H9 (cell line): ENCODE data around the gene TMEM238. TPM values are rescaled to one million over a fixed set of nuclear protein-coding genes. Genes with fewer than 3 reads are reported as not detected.

ENCODE experiments used
- DNase-seq: peaks from one replicate; pipeline ENCODE4 v3.0.0-alpha.2; 2017
- H2AFZ ChIP-seq: one replicate; pipeline ENCODE4 v1.6.1; 2013; ENCODE audit warnings: mild to moderate bottlenecking, low read length, control low read depth, moderate library complexity
- H2AK5ac ChIP-seq: 2 replicates; pipeline ENCODE4 v1.6.1; 2013; ENCODE audit warnings: low read length, control low read depth, mixed read lengths; ENCODE audit not compliant: insufficient read length
- H2BK120ac ChIP-seq: one replicate; pipeline ENCODE4 v1.6.1; 2013; ENCODE audit warnings: low read depth, mild to moderate bottlenecking, low read length, control low read depth, inconsistent platforms; ENCODE audit not compliant: poor library complexity, severe bottlenecking
- H2BK12ac ChIP-seq: 2 replicates; pipeline ENCODE4 v1.6.1; 2013; ENCODE audit warnings: low read length, control low read depth, mixed read lengths, low read depth; ENCODE audit not compliant: insufficient read length
- H2BK15ac ChIP-seq: 2 replicates; pipeline ENCODE4 v1.6.1; 2013; ENCODE audit warnings: low read depth, low read length, control low read depth
- H2BK20ac ChIP-seq: one replicate; pipeline ENCODE4 v1.6.1; 2013; ENCODE audit warnings: low read depth, mild to moderate bottlenecking, low read length, control low read depth, inconsistent platforms; ENCODE audit not compliant: poor library complexity, severe bottlenecking
- H2BK5ac ChIP-seq: 2 replicates; pipeline ENCODE4 v1.6.1; 2013; ENCODE audit warnings: low read length, control low read depth, mixed read lengths; ENCODE audit not compliant: insufficient read length
- H3K14ac ChIP-seq: 2 replicates; pipeline ENCODE4 v1.6.1; 2013; ENCODE audit warnings: low read length, control low read depth; ENCODE audit not compliant: insufficient read depth
- H3K18ac ChIP-seq: 2 replicates; pipeline ENCODE4 v1.6.1; 2013; ENCODE audit warnings: low read depth, mild to moderate bottlenecking, mixed read lengths, low read length, control low read depth; ENCODE audit not compliant: insufficient read length
- H3K23ac ChIP-seq: 2 replicates; pipeline ENCODE4 v1.6.1; 2013; ENCODE audit warnings: low read length, control low read depth, mixed read lengths, low read depth; ENCODE audit not compliant: insufficient read length
- H3K23me2 ChIP-seq: 2 replicates; pipeline ENCODE4 v1.6.1; 2013; ENCODE audit warnings: low read depth, mild to moderate bottlenecking, mixed read lengths, low read length, control low read depth; ENCODE audit not compliant: insufficient read length, poor library complexity, severe bottlenecking
- H3K27ac ChIP-seq: 2 replicates; pipeline ENCODE4 v1.5.1; 2013; ENCODE audit warnings: low read length, control low read depth, mixed read lengths, low read depth; ENCODE audit not compliant: insufficient read length
- H3K27me3 ChIP-seq: 2 replicates; pipeline ENCODE4 v1.6.1; 2013; ENCODE audit warnings: low read length, control low read depth, inconsistent platforms; ENCODE audit not compliant: insufficient read depth
- H3K4ac ChIP-seq: 2 replicates; pipeline ENCODE4 v1.6.1; 2013; ENCODE audit warnings: low read depth, mild to moderate bottlenecking, control low read depth, inconsistent platforms, low read length, moderate library complexity
- H3K4me1 ChIP-seq: 2 replicates; pipeline ENCODE4 v1.6.1; 2013; ENCODE audit warnings: low read length, control low read depth, inconsistent platforms; ENCODE audit not compliant: insufficient read depth
- H3K4me2 ChIP-seq: 2 replicates; pipeline ENCODE4 v1.6.1; 2013; ENCODE audit warnings: low read length, control low read depth, mixed read lengths; ENCODE audit not compliant: insufficient read length, insufficient read depth
- H3K56ac ChIP-seq: 2 replicates; pipeline ENCODE4 v1.6.1; 2013; ENCODE audit warnings: low read depth, mild to moderate bottlenecking, mixed read lengths, low read length, control low read depth; ENCODE audit not compliant: insufficient read length
- H3K79me1 ChIP-seq: 2 replicates; pipeline ENCODE4 v1.6.1; 2013; ENCODE audit warnings: low read depth, mild to moderate bottlenecking, moderate library complexity, low read length, control low read depth, inconsistent platforms; ENCODE audit not compliant: insufficient read depth, poor library complexity, severe bottlenecking
- H3K79me2 ChIP-seq: 2 replicates; pipeline ENCODE4 v1.6.1; 2013; ENCODE audit warnings: low read length, control low read depth, inconsistent platforms; ENCODE audit not compliant: insufficient read depth
- H3K9ac ChIP-seq: 2 replicates; pipeline ENCODE4 v1.6.1; 2013; ENCODE audit warnings: low read length, control low read depth, mixed read lengths; ENCODE audit not compliant: insufficient read length; ENCODE audit errors: extremely low read depth
- H3K9me3 ChIP-seq: one replicate; pipeline ENCODE4 v1.6.1; 2013; ENCODE audit warnings: low read depth, low read length, inconsistent platforms; ENCODE audit not compliant: control insufficient read depth
- H3T11ph ChIP-seq: one replicate; pipeline ENCODE4 v1.6.1; 2013; ENCODE audit warnings: mild to moderate bottlenecking, low read length, control low read depth, inconsistent platforms
- H4K20me1 ChIP-seq: one replicate; pipeline ENCODE4 v1.6.1; 2013; ENCODE audit not compliant: control insufficient read depth, insufficient read length, insufficient read depth
- H4K5ac ChIP-seq: 2 replicates; pipeline ENCODE4 v1.6.1; 2013; ENCODE audit warnings: low read depth, mild to moderate bottlenecking, mixed read lengths, low read length, control low read depth; ENCODE audit not compliant: insufficient read length
- H4K8ac ChIP-seq: replicated peaks from 2 replicates; pipeline ENCODE4 v1.6.1; 2013; ENCODE audit warnings: low read length, control low read depth, mixed read lengths, low read depth; ENCODE audit not compliant: insufficient read length
- H4K91ac ChIP-seq: 2 replicates; pipeline ENCODE4 v1.6.1; 2013; ENCODE audit warnings: low read depth, mild to moderate bottlenecking, moderate library complexity, mixed read lengths, low read length, control low read depth; ENCODE audit not compliant: insufficient read length
- H3K27ac Mint-ChIP-seq, 3 experiments: 2 replicates in 2 of 3; 3 replicates in 1 of 3; pipeline ENCODE4 v1.8.0; 2020 to 2021; ENCODE audit warnings: mixed read lengths in 3 of 3, mild to moderate bottlenecking in 1 of 3, moderate library complexity in 1 of 3
- H3K27me3 Mint-ChIP-seq: 2 replicates; pipeline ENCODE4 v1.8.0; 2021; ENCODE audit warnings: low read depth, mild to moderate bottlenecking, moderate library complexity, mixed read lengths
- H3K36me3 Mint-ChIP-seq, 3 experiments: 2 replicates in 2 of 3; 3 replicates in 1 of 3; pipeline ENCODE4 v1.8.0; 2020 to 2021; ENCODE audit warnings: low read depth in 3 of 3, mixed read lengths in 3 of 3; ENCODE audit not compliant: insufficient read depth in 1 of 3
- H3K4me1 Mint-ChIP-seq, 2 experiments: 2 replicates each; pipeline ENCODE4 v1.8.0; 2020; ENCODE audit warnings: mixed read lengths in 2 of 2
- H3K4me3 Mint-ChIP-seq, 2 experiments: 2 replicates in 1 of 2; 3 replicates in 1 of 2; pipeline ENCODE4 v1.8.0; 2020 to 2021; ENCODE audit warnings: mild to moderate bottlenecking in 2 of 2, mixed read lengths in 2 of 2, moderate library complexity in 1 of 2
- H3K9me3 Mint-ChIP-seq, 2 experiments: 2 replicates in 1 of 2; 3 replicates in 1 of 2; pipeline ENCODE4 v1.8.0; 2020; ENCODE audit warnings: mild to moderate bottlenecking in 2 of 2, mixed read lengths in 2 of 2, moderate library complexity in 1 of 2
- CTCF ChIP-seq: fragments of 200-600 bp; sonication (generic); conservative IDR thresholded peaks from 3 replicates; pipeline ENCODE4 v1.8.0; 2021; ENCODE audit warnings: antibody characterized with exemption, mild to moderate bottlenecking
- WGBS: extraction: QIAGEN DNeasy Blood & Tissue Kit; methylation state at CpG from one replicate; pipeline ENCODE4 v1.1.7; 2013; ENCODE audit warnings: missing lambda C conversion rate, low lambda C conversion rate, mixed read lengths; ENCODE audit not compliant: insufficient read length; ENCODE audit errors: extremely low coverage; 5-methylcytosine and 5-hydroxymethylcytosine counted together
- total RNA-seq: library from RNA; stranded (reverse); gene quantifications from 2 replicates; pipeline ENCODE4 v1.2.1, GENCODE V29; 2021

Gene TMEM238
- total RNA-seq, 1 experiment from 2014 or later: 4.8 TPM

DNA sequence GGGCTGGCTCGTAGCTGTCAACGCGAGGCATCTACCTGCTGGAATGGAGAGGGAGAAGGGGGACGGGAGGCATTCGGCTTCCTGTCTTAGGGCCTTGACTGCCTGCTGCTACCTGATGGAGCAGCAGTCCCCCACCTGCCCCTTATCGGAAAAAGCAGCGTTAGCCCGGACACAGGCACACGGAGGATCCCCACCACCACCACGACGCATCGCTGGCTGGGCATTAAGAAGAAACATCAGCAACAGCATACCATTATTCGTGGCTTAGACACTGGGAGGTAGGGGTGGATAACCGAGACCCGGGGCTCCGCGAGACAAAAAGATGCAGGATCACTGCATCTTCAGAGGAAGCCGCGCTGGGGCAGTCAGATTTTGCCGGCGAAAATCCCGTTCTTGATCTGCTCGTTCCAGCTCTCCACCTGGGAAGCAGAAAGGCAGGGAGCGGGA lies 30.7 kb downstream of the TMEM238 start:
- no peak overlapping the region for H3K23ac ChIP-seq
- Mint-ChIP-seq H3K4me3 (peak overlapping the region; percentile 60 to 85), H3K27ac (no peak overlapping the region), H3K27me3 (peaks cover 75% of the 10 kb centered on the region), H3K36me3 (peaks cover 2 to 31% (median 6%) of the 10 kb centered on the region in 3 experiments; a peak in 5 of 7 replicates), H3K4me1 (peaks cover 54 to 58% of the 10 kb centered on the region in 2 experiments), H3K9me3 (no peaks in the 10 kb centered on the region; a peak in 1 of 5 replicates)
- no peak overlapping the region for H2BK120ac ChIP-seq
- TF ChIP-seq CTCF: no peak
- no peak overlapping the region for H4K5ac ChIP-seq
- no peak overlapping the region for H2AK5ac ChIP-seq
- H4K91ac ChIP-seq: no peak overlapping the region
- no peak overlapping the region for H3T11ph ChIP-seq
- WGBS: no CpG with 5 or more reads among the region's 24 CpGs
- no peak overlapping the region for H2BK20ac ChIP-seq
- peaks cover 2% of the 10 kb centered on the region; the same call in 1 of the 2 replicates for H3K4me1 ChIP-seq
- no peak for DNase-seq
- no peaks in the 10 kb centered on the region for H3K79me2 ChIP-seq
- no peak overlapping the region for H3K56ac ChIP-seq
- H2BK12ac ChIP-seq: no peak overlapping the region
- peaks cover 17% of the 10 kb centered on the region; the same call in 1 of the 2 replicates for H3K27me3 ChIP-seq
- no peak overlapping the region for H3K9ac ChIP-seq
- H2BK15ac ChIP-seq: no peak overlapping the region
- H3K23me2 ChIP-seq: peaks cover 9% of the 10 kb centered on the region
- H3K79me1 ChIP-seq: no peaks in the 10 kb centered on the region
- H3K9me3 ChIP-seq: no peaks in the 10 kb centered on the region
- H3K14ac ChIP-seq: no peak overlapping the region; the same call in 1 of the 2 replicates
- H3K4ac ChIP-seq: no peak overlapping the region
- H3K4me2 ChIP-seq: peak overlapping the region; percentile 65
- H3K27ac ChIP-seq: no peak overlapping the region
- H4K20me1 ChIP-seq: no peaks in the 10 kb centered on the region
- H4K8ac ChIP-seq: no peak overlapping the region
- no peak overlapping the region for H2BK5ac ChIP-seq
- no peak overlapping the region for H3K18ac ChIP-seq
- no peak overlapping the region for H2AFZ ChIP-seq
